Neural progenitor cell (in vitro differentiated cells): Measurements from ENCODE around the gene ZNF627. TPM values are rescaled to one million over a fixed set of nuclear protein-coding genes. Genes with fewer than 3 reads are reported as not detected.

Experiments
- DNase-seq: peaks from one replicate; pipeline ENCODE4 v3.0.0-alpha.2; 2016; ENCODE audit warnings: low spot score
- H2AFZ ChIP-seq: fragments of 200-600 bp; sonication (generic); replicated peaks from 2 replicates; pipeline ENCODE4 v1.6.1; 2016; ENCODE audit warnings: antibody characterized with exemption
- H3F3A ChIP-seq: fragments of 200-600 bp; sonication (generic); 2 replicates; pipeline ENCODE4 v1.6.1; 2016; ENCODE audit warnings: antibody characterized with exemption, low read depth
- H3K27ac ChIP-seq: fragments of 200-600 bp; sonication (generic); 2 replicates; pipeline ENCODE4 v1.5.1; 2016; ENCODE audit warnings: mild to moderate bottlenecking
- H3K27me3 ChIP-seq: fragments of 200-600 bp; sonication (generic); 2 replicates; pipeline ENCODE4 v1.6.1; 2016; ENCODE audit warnings: mild to moderate bottlenecking, moderate library complexity
- H3K36me3 ChIP-seq: fragments of 200-600 bp; sonication (generic); 2 replicates; pipeline ENCODE4 v1.5.1; 2016
- H3K4me1 ChIP-seq: fragments of 200-600 bp; sonication (generic); 2 replicates; pipeline ENCODE4 v1.6.1; 2016; ENCODE audit warnings: mixed run types
- H3K4me2 ChIP-seq: fragments of 200-600 bp; sonication (generic); 2 replicates; pipeline ENCODE4 v1.6.1; 2016
- H3K4me3 ChIP-seq: fragments of 200-600 bp; sonication (generic); 2 replicates; pipeline ENCODE4 v1.5.1; 2016
- H3K79me2 ChIP-seq: fragments of 200-600 bp; sonication (generic); 2 replicates; pipeline ENCODE4 v1.6.1; 2016; ENCODE audit warnings: low read depth
- H3K9ac ChIP-seq: fragments of 200-600 bp; sonication (generic); 2 replicates; pipeline ENCODE4 v1.6.1; 2016
- H3K9me3 ChIP-seq: fragments of 200-600 bp; sonication (generic); 2 replicates; pipeline ENCODE4 v1.5.1; 2016; ENCODE audit warnings: low read depth
- H4K20me1 ChIP-seq: fragments of 200-600 bp; sonication (generic); 2 replicates; pipeline ENCODE4 v1.6.1; 2016; ENCODE audit warnings: low read depth
- H3K27ac Mint-ChIP-seq: 3 replicates; pipeline ENCODE4 v1.8.0; 2021; ENCODE audit warnings: mixed read lengths
- H3K27me3 Mint-ChIP-seq: 2 replicates; pipeline ENCODE4 v1.8.0; 2022; ENCODE audit warnings: low read depth, mild to moderate bottlenecking, inconsistent platforms, moderate library complexity, mixed read lengths; ENCODE audit not compliant: insufficient read depth
- H3K36me3 Mint-ChIP-seq: 3 replicates; pipeline ENCODE4 v1.8.0; 2021; ENCODE audit warnings: mixed read lengths
- H3K4me1 Mint-ChIP-seq: 3 replicates; pipeline ENCODE4 v1.8.0; 2021; ENCODE audit warnings: mixed read lengths
- H3K4me3 Mint-ChIP-seq: 3 replicates; pipeline ENCODE4 v1.8.0; 2021; ENCODE audit warnings: mild to moderate bottlenecking, moderate library complexity, mixed read lengths
- H3K9me3 Mint-ChIP-seq: 3 replicates; pipeline ENCODE4 v1.8.0; 2020; ENCODE audit warnings: mixed read lengths
- CTCF ChIP-seq: fragments of 200-600 bp; sonication (generic); IDR thresholded peaks from 2 replicates; pipeline ENCODE4 v1.5.1; 2017; ENCODE audit warnings: antibody characterized with exemption, mild to moderate bottlenecking
- EZH2 ChIP-seq: fragments of 200-600 bp; sonication (generic); IDR thresholded peaks from 2 replicates; pipeline ENCODE4 v1.6.1; 2017; ENCODE audit warnings: antibody characterized with exemption, mild to moderate bottlenecking, moderate library complexity
- EZH2phosphoT487 ChIP-seq: fragments of 200-600 bp; sonication (generic); IDR thresholded peaks from 2 replicates; pipeline ENCODE4 v1.6.1; 2017; ENCODE audit warnings: antibody characterized with exemption
- total RNA-seq: library from RNA; depleted of rRNA; stranded (reverse); fragments of >200 nt; gene quantifications from 2 replicates; pipeline ENCODE4 v1.2.3, GENCODE V29; 2015; ENCODE audit warnings: low replicate concordance

Gene ZNF627
- total RNA-seq, 1 donor from 2014 or later, result 38.5 TPM

GRCh38 chr19:11657307-11657706 lies 60.0 kb downstream of the ZNF627 start:
- H3K4me3 ChIP-seq, result no peak overlapping the region
- Mint-ChIP-seq H3K9me3 (peaks cover 57% of the 10 kb centered on the region), H3K36me3 (peaks cover 65% of the 10 kb centered on the region), H3K4me3 (no peak overlapping the region), H3K4me1 (no peaks in the 10 kb centered on the region), H3K27me3 (peaks cover 4% of the 10 kb centered on the region), H3K27ac (no peak overlapping the region)
- H3K27ac ChIP-seq, result no peak overlapping the region
- H3K9me3 ChIP-seq, result peaks cover 12% of the 10 kb centered on the region
- no peak overlapping the region for H2AFZ ChIP-seq
- H3K4me1 ChIP-seq, result no peaks in the 10 kb centered on the region
- H3K79me2 ChIP-seq, result no peaks in the 10 kb centered on the region
- TF ChIP-seq EZH2phosphoT487, result no peak
- TF ChIP-seq CTCF, result no peak
- TF ChIP-seq EZH2, result no peak
- H4K20me1 ChIP-seq, result no peaks in the 10 kb centered on the region
- no peak for DNase-seq
- H3K27me3 ChIP-seq, result no peaks in the 10 kb centered on the region
- no peak overlapping the region for H3K4me2 ChIP-seq
- no peaks in the 10 kb centered on the region for H3F3A ChIP-seq
- H3K36me3 ChIP-seq, result peaks cover 25% of the 10 kb centered on the region
- H3K9ac ChIP-seq, result no peak overlapping the region

DNA sequence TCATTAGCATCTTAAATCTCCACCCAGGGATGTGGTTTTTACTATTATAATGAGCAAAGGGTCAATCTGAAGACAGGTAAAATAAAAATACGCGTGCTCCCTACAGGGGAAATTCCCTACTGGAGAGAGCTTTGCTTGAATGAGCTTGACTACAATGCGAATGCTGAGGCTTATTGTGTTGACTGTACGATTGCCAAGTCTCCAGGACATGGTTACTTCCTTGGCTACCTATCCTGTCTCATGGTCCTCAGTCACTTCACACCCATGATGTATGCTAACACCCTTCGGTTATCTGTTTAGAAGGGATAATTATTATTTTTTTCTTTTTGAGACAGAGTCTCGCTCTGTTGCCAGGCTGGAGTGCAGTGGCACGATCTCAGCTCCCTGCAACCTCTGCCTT lies 61.7 kb downstream of the ZNF627 start:
- Histone ChIP-seq H3K9me3 (no peaks in the 10 kb centered on the region), H3K79me2 (no peaks in the 10 kb centered on the region)
- no peaks in the 10 kb centered on the region for H3K4me1 Mint-ChIP-seq

DNA sequence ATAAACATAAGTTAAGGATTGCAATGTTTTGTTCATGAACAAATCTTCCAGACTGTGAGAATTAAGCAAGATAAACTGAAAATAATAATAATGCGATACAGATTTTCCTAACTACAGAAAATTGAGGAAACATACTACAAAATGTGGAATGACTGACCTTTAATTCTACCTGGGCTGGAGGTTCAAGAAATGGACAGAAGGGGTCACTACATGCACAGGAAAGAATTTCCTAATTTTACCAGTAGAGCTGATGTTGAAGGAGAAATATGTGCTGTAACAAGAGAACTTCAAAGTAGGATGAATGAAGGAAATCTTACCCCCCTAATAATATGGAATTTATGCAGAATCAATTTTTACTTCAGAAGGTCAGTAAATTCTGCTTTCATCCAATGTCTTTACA lies 62.3 kb downstream of the ZNF627 start:
- peaks cover 68% of the 10 kb centered on the region for H3K36me3 Mint-ChIP-seq

More for the DNA sequence above, 61.7 kb downstream of the ZNF627 start:
- H3F3A ChIP-seq, result no peaks in the 10 kb centered on the region
- H3K36me3 ChIP-seq, result peaks cover 12% of the 10 kb centered on the region
- no peak overlapping the region for H2AFZ ChIP-seq
- no peaks in the 10 kb centered on the region for H3K27me3 ChIP-seq
- H3K4me3 Mint-ChIP-seq, result no peak overlapping the region
- no peak for TF ChIP-seq EZH2phosphoT487
- TF ChIP-seq EZH2, result no peak
- TF ChIP-seq CTCF, result no peak
- H3K27ac Mint-ChIP-seq, result no peak overlapping the region
- no peak overlapping the region for H3K9ac ChIP-seq
- peaks cover 66% of the 10 kb centered on the region for H3K36me3 Mint-ChIP-seq
- peaks cover 9% of the 10 kb centered on the region for H3K27me3 Mint-ChIP-seq
- H3K27ac ChIP-seq, result no peak overlapping the region
- no peak overlapping the region for H3K4me3 ChIP-seq
- H3K9me3 Mint-ChIP-seq, result peaks cover 57% of the 10 kb centered on the region
- DNase-seq, result no peak
- no peaks in the 10 kb centered on the region for H3K4me1 ChIP-seq
- no peak overlapping the region for H3K4me2 ChIP-seq
- no peaks in the 10 kb centered on the region for H4K20me1 ChIP-seq

More for the DNA sequence above, 62.3 kb downstream of the ZNF627 start:
- Mint-ChIP-seq H3K4me1 (no peaks in the 10 kb centered on the region), H3K27me3 (peaks cover 9% of the 10 kb centered on the region), H3K4me3 (no peak overlapping the region), H3K9me3 (peaks cover 58% of the 10 kb centered on the region), H3K27ac (no peak overlapping the region)
- no peak overlapping the region for H3K4me3 ChIP-seq
- no peaks in the 10 kb centered on the region for H3F3A ChIP-seq
- no peak overlapping the region for H2AFZ ChIP-seq
- H3K4me2 ChIP-seq, result no peak overlapping the region
- H3K9me3 ChIP-seq, result no peaks in the 10 kb centered on the region
- no peaks in the 10 kb centered on the region for H3K79me2 ChIP-seq
- no peak overlapping the region for H3K9ac ChIP-seq
- TF ChIP-seq EZH2 (no peak), CTCF (peak; percentile 48), EZH2phosphoT487 (no peak)
- no peak for DNase-seq
- peaks cover 6% of the 10 kb centered on the region for H3K36me3 ChIP-seq
- no peaks in the 10 kb centered on the region for H3K4me1 ChIP-seq
- H3K27me3 ChIP-seq, result no peaks in the 10 kb centered on the region
- no peaks in the 10 kb centered on the region for H4K20me1 ChIP-seq
- H3K27ac ChIP-seq, result no peak overlapping the region
